Heart right ventricle (tissue), 16 donors: ENCODE measurements around the gene SMARCA5. TPM values are rescaled to one million over a fixed set of nuclear protein-coding genes. Genes with fewer than 3 reads are reported as not detected.
A peak's percentile ranks its signal among the peaks of the same experiment; 100 is the strongest.

Experiments
- ATAC-seq, 8 donors: fragments of 200-7000 bp; cut with Tn5 transposase; one replicate each; pipeline ENCODE4 v1.9.1; 2020; ENCODE audit warnings: mild to moderate bottlenecking in 8 of 8, moderate library complexity in 8 of 8, moderate number of reproducible peaks in 1 of 8
- DNase-seq, 2 donors: peaks; one replicate each; pipeline ENCODE4 v3.0.0-alpha.2; 2020
- H3K27ac ChIP-seq, 10 donors: fragments of 200-600 bp; sonication (generic) in 2 of 10; one replicate each; pipeline versions ENCODE4 v1.5.0 to v1.8.0; 2020 to 2022; ENCODE audit warnings: mild to moderate bottlenecking in 3 of 10
- H3K27me3 ChIP-seq, 7 donors: fragments of 200-600 bp; one replicate each; pipeline ENCODE4 v1.8.0; 2021 to 2022; ENCODE audit warnings: mild to moderate bottlenecking in 2 of 7
- H3K36me3 ChIP-seq, 9 donors: fragments of 200-600 bp; sonication (generic) in 1 of 9; one replicate each; pipeline versions ENCODE4 v1.5.0 to v1.8.0; 2020 to 2022; ENCODE audit warnings: mild to moderate bottlenecking in 2 of 9
- H3K4me1 ChIP-seq, 9 donors: fragments of 200-600 bp; sonication (generic) in 1 of 9; one replicate each; pipeline versions ENCODE4 v1.5.0 to v1.8.0; 2020 to 2022; ENCODE audit warnings: mild to moderate bottlenecking in 4 of 9
- H3K4me3 ChIP-seq, 10 donors: fragments of 200-600 bp; sonication (generic) in 2 of 10; one replicate each; pipeline versions ENCODE4 v1.5.0 to v1.8.0; 2020 to 2022; ENCODE audit warnings: mild to moderate bottlenecking in 7 of 10, moderate library complexity in 2 of 10
- H3K9me3 ChIP-seq, 11 donors: fragments of 200-600 bp in 10 of 11; sonication (generic) in 2 of 11; one replicate each; pipeline versions ENCODE4 v1.5.0 to v1.8.0; 2013 to 2022; ENCODE audit warnings: mild to moderate bottlenecking in 2 of 11, control low read depth in 1 of 11, moderate library complexity in 1 of 11
- CTCF ChIP-seq, 9 donors: fragments of 200-600 bp; sonication (generic) in 2 of 9; IDR thresholded peaks; one replicate each; pipeline versions ENCODE4 v1.5.0 to v1.8.0; 2021 to 2022; ENCODE audit warnings: antibody characterized with exemption in 9 of 9, mild to moderate bottlenecking in 5 of 9, moderate library complexity in 1 of 9
- WGBS, 2 donors: extraction: QIAGEN DNeasy Blood & Tissue Kit; methylation state at CpG; one replicate each; pipeline ENCODE4 v1.1.7; 2013; ENCODE audit warnings: inconsistent platforms in 1 of 2; 5-methylcytosine and 5-hydroxymethylcytosine counted together
- intact Hi-C, 10 donors: fragments of 100-400 bp; cut with DNase I; formaldehyde crosslinking; loops; one replicate each; pipeline versions ENCODE4 v1.11.1 to v1.14.2; 2022
- long read RNA-seq, 3 donors: library from polyadenylated mRNA; unstranded; transcript quantifications; one replicate each; pipeline ENCODE4 v2.0.0, GENCODE V29; 2020 to 2021
- polyA plus RNA-seq, 2 donors: library from polyadenylated mRNA; stranded (reverse); fragments of 200-250 nt; gene quantifications; one replicate each; pipeline ENCODE4 v1.2.3, GENCODE V29; 2013
- total RNA-seq, 10 donors: library from RNA; stranded (reverse); fragmentation: NEBNext Ultra II Directional in 3 of 10; extraction: Animal tissue kit (Norgen Biotek cat#: 25700) in 3 of 10; gene quantifications; one replicate each; pipeline versions ENCODE4 v1.2.1 to v1.2.4, GENCODE V29; 2021 to 2023
- donor health status: Arrhythmogenic right ventricular cardiomyopathy.
- donor health status: ischemic (EF 13 %, LVEDD 7.1; RV severe dilation, severe dysfunction).
- donor health status: healthy with polysubstance abuse.
- donor health status: DM: no; HTN: yes; CAD: no.
- donor health status: DM: no; HTN: no; CAD: no.
- donor health status: ischemic (EF 25% LVEDD 6.9; RV normal size, moderate dysfunction).
- donor health status: ischemic (EF 25% LVEDD 5.7; RV mildly dilated, moderate dysfunction).
- donor health status: healthy.
- donor health status: DM: yes; HTN: yes; CAD: no.
- donor health status: Ischemic cardiomyopathy.
- donor health status: ischemic (EF 35%, LVEDD 5.7; RV mildly dilated, moderate dysfunction).
- donor health status: nonischemic (EF 11% LVEDD 7.7; RV severe dilation, severe dysfunction).
- donor health status: DM: yes; HTN: yes; CAD: no.
- donor health status: PGD.
- donor health status: ischemic (EF 29% LVEDD 5.4; RV normal size, mild dysfunction).
- donor health status: nonischemic (EF 23%, LVEDD 6.1; RV moderate dilation, normal function).

Gene SMARCA5
- total RNA-seq: 10 to 100 TPM; 25.4 to 39.7 (median 34.6) TPM
- polyA plus RNA-seq: 10 to 100 TPM; 10.4 to 10.6 TPM
- long read RNA-seq, donor 1, full-length matches to known transcripts: 114 of 167 reads
- long read RNA-seq, donor 1, partial matches to known transcripts: 49 of 167 reads
- long read RNA-seq, donor 1, other reads (novel, unspliced or antisense): 4 of 167 reads
- long read RNA-seq, donor 2, full-length matches to known transcripts: 134 of 175 reads
- long read RNA-seq, donor 2, partial matches to known transcripts: 35 of 175 reads
- long read RNA-seq, donor 2, other reads (novel, unspliced or antisense): 6 of 175 reads
- long read RNA-seq, donor 3, full-length matches to known transcripts: 69 of 242 reads
- long read RNA-seq, donor 3, partial matches to known transcripts: 164 of 242 reads
- long read RNA-seq, donor 3, other reads (novel, unspliced or antisense): 9 of 242 reads

GRCh38 chr4:143513314-143514168 lies at the start of gene SMARCA5:
SMARCA5 (plus strand) TSS chr4:143513702; CDS start chr4:143513925, 223 bp downstream.
- ATAC-seq: peak; percentile 93 to 97 (median 96)

GRCh38 chr4:143473334-143474126 lies 40.0 kb upstream of the SMARCA5 start:
- H3K36me3 ChIP-seq: peaks cover 0 to 82% (median 14%) of the 10 kb centered on the region in 9 donors
- no peaks in the 10 kb centered on the region for H3K27me3 ChIP-seq
- intact Hi-C loops: loop anchor here in 2 of 10 donors (5.0 to 10.0 kb wide), 2 partner anchors 109 to 131 kb away; no protein-coding TSS in a partner anchor
- WGBS, 2 donors: 85 to 86% methylated on average over 1 of the region's 1 CpG
- DNase-seq (no peak), ATAC-seq (no peak)
- H3K9me3 ChIP-seq: no peaks in the 10 kb centered on the region
- no peak overlapping the region for H3K27ac ChIP-seq
- no peak for TF ChIP-seq CTCF (IDR thresholded peaks at IDR 0.05)
- no peaks in the 10 kb centered on the region for H3K4me1 ChIP-seq
- H3K4me3 ChIP-seq: no peak overlapping the region

More at GRCh38 chr4:143513314-143514168, at the start of gene SMARCA5:
- Histone ChIP-seq H3K27ac (peak within 1 kb of the TSS; percentile 90 to 98 (median 97)), H3K4me3 (peak within 1 kb of the TSS; percentile 64 to 94 (median 84)), H3K9me3 (no peaks in the 10 kb centered on the region), H3K4me1 (peaks cover 0 to 46% (median 35%) of the 10 kb centered on the region in 9 donors), H3K27me3 (no peaks in the 10 kb centered on the region), H3K36me3 (peaks cover 0 to 19% (median 14%) of the 10 kb centered on the region in 9 donors)
- no peak for TF ChIP-seq CTCF (IDR thresholded peaks at IDR 0.05)
- DNase-seq: peak; percentile 96
- 1% methylated on average over 84 to 86 of the region's 86 CpGs for WGBS, 2 donors
- intact Hi-C loops: loop anchor here in 1 of 10 donors (5.0 kb wide), 1 partner anchor 176 kb away; the partner anchor contains the start of gene GAB1

- DNase-seq (no peak), ATAC-seq (no peak)
- no peaks in the 10 kb centered on the region for H3K9me3 ChIP-seq
- no peak overlapping the region for H3K27ac ChIP-seq
- TF ChIP-seq CTCF (IDR thresholded peaks at IDR 0.05): no peak
- H3K36me3 ChIP-seq: peaks cover 0 to 42% (median 0%) of the 10 kb centered on the region in 9 donors
- no peaks in the 10 kb centered on the region for H3K27me3 ChIP-seq
- intact Hi-C loops: loop anchor here in 1 of 10 donors (10.0 kb wide), 1 partner anchor 113 kb away; no protein-coding TSS in a partner anchor
- H3K4me3 ChIP-seq: no peak overlapping the region
- 89% methylated on average over 2 of the region's 2 CpGs for WGBS, 2 donors
- peaks cover 0 to 2% (median 0%) of the 10 kb centered on the region in 9 donors for H3K4me1 ChIP-seq
Measured at GRCh38 chr4:143477487-143477886, 36.0 kb upstream of the SMARCA5 start.
